GM06990 (cell line): ENCODE data around the gene EPS15.

Experiments
- DNase-seq: peaks from one replicate; pipeline ENCODE4 v3.0.0-alpha.2; 2011; ENCODE audit not compliant: insufficient read length; ENCODE audit errors: extremely low read depth
- H3K27me3 ChIP-seq: replicated peaks from 2 replicates; pipeline ENCODE4 v1.6.0; 2011; ENCODE audit warnings: low read length; ENCODE audit not compliant: control insufficient read depth, insufficient read depth
- H3K36me3 ChIP-seq: 2 replicates; pipeline ENCODE4 v1.5.1; 2011; ENCODE audit warnings: low read length; ENCODE audit not compliant: control insufficient read depth, insufficient read depth
- H3K4me3 ChIP-seq: replicated peaks from 2 replicates; pipeline ENCODE4 v1.5.1; 2011; ENCODE audit warnings: low read depth, mild to moderate bottlenecking, control low read depth, low read length
- TF ChIP-seq, protein P1 (sequence below): IDR thresholded peaks from 2 replicates; pipeline ENCODE4 v1.5.1; 2011; ENCODE audit warnings: low read length, control low read depth, mild to moderate bottlenecking, inconsistent platforms; ENCODE audit not compliant: insufficient read depth, poor library complexity, severe bottlenecking

EPS15 gene

DNA sequence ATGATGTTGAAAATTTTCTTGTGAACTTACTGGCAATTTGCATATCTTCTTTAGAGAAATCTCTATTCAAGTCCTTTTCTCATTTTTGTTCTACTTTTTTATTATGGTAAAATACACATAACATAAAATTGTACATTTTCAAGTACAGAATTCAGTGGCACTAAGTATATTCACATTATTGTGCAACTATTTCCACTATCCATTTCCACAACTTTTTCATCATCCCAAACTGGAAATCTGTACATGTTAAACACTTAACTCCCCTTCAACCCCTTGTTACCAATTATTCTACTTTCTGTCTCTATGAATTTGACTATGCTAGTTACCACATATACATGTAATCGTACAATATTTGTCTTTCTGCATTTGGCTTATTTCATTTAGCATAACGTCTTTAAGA is 19.4 kb downstream of the EPS15 start:
- H3K36me3 ChIP-seq = no peaks in the 10 kb centered on the region
- TF ChIP-seq, protein P1, sequence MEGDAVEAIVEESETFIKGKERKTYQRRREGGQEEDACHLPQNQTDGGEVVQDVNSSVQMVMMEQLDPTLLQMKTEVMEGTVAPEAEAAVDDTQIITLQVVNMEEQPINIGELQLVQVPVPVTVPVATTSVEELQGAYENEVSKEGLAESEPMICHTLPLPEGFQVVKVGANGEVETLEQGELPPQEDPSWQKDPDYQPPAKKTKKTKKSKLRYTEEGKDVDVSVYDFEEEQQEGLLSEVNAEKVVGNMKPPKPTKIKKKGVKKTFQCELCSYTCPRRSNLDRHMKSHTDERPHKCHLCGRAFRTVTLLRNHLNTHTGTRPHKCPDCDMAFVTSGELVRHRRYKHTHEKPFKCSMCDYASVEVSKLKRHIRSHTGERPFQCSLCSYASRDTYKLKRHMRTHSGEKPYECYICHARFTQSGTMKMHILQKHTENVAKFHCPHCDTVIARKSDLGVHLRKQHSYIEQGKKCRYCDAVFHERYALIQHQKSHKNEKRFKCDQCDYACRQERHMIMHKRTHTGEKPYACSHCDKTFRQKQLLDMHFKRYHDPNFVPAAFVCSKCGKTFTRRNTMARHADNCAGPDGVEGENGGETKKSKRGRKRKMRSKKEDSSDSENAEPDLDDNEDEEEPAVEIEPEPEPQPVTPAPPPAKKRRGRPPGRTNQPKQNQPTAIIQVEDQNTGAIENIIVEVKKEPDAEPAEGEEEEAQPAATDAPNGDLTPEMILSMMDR = no peak
- H3K27me3 ChIP-seq = no peaks in the 10 kb centered on the region
- no peak for DNase-seq
- H3K4me3 ChIP-seq = no peak overlapping the region

DNA sequence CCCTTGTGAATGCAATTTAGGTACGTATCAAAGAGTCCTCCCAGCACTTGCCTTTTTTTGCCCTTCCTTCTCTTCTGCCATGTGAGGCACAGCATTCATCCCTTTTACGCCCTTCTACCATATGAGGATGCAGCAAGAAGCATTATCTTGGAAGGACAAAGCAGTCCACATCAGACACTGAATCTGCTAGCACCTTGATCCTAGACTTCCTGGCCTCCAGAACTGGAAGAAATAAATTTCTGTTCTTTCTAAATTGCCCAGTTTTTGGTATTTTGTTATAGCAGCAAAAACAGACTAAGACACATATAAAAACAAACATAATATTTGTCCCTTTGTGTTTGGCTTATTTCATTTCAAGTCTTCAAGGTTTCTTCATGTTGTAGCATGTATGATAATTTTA is 20.1 kb downstream of the EPS15 start:
- Histone ChIP-seq H3K27me3 (no peaks in the 10 kb centered on the region), H3K36me3 (no peaks in the 10 kb centered on the region), H3K4me3 (no peak overlapping the region)
- no peak for DNase-seq
- TF ChIP-seq, protein P1 = no peak

DNA sequence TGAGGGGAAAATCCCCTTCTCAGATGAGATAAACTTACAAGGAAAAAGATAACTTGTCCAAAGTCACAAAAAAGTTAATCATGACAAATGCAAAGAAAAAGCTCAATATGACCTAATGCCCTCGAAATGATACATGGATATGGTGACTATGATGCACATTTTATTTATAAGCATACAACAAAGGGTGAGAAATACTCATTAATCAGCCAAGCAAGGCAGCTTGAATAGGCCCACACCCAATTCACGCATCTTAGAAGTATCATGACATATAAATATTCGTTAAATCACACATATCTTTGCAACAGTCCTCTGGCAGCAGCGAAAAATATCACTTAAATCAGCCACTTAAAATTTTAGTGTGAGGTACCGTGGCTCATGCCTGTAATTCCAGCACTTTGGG is 21.7 kb downstream of the EPS15 start:
- Histone ChIP-seq H3K36me3 (no peaks in the 10 kb centered on the region), H3K4me3 (no peak overlapping the region), H3K27me3 (no peaks in the 10 kb centered on the region)
- no peak for DNase-seq
- TF ChIP-seq, protein P1 = no peak

DNA sequence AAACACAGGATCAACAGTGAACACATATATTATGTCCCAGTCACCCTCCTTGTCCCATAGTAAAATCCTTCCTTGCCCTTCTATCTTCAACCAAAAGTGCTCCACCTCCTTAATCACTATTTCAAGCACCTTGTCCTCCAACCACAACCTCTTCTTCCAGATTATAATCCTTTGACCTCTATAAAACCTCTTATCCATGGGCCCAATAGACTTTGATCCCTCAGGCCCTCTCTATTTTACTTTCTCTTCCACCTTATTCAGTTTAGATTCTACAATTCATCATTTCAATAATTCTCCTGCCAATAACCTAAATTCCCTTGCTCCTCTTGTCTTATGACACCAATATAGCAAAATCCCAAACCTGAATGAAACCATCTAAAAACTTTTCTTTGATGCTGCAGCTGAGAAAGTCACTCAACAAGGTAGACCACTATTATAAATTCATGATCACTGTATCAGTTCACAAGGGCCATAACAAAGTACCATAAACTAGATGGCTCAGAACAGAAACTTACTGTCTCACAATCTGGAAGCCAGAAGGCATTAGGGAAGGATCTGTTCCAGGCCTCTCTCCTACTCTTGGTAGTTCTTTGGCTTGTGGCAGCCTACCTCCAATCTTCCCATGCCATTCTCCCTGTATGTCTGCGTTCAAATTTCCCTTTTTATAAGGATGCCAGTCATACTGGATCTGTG is 24.8 kb downstream of the EPS15 start:
- Histone ChIP-seq H3K36me3 (no peaks in the 10 kb centered on the region), H3K27me3 (no peaks in the 10 kb centered on the region), H3K4me3 (no peak overlapping the region)
- DNase-seq = no peak
- TF ChIP-seq, protein P1 = no peak

DNA sequence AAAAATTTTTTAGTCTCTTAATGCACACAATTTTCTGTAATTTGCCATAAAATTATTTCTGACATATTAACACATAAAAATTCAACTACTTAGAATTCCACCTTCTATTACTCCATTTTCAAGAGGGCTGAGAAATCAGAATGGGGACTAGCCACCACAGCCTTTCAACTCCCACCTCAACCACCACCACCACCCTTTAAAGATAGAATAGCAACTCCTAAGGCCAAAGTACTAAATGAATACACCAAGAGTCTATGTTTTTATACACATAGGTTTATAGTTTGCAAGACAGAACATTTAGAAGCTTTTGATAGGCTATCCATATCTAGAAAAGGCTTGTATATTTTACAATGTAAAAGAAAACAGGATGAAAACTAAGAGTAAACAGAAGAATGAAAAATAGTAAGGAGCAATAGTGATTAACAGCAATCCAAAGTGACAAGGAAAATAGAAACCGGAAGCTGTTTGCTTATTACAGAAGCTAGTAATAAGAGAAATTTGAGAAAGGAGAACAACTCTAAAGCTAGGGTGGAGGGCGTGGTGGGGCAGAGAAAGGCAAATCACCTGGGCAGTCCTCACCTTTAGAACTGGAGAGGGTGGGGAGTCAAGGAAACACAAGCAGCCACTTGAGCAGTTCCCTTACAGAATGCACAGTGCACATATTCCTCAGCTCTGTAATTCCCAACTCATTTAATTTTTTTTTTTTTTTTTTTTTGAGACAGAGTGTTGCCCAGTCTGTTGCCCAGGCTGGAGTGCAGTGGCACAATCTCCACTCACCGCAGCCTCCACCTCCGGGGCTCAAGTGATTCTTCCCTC is 27.7 kb downstream of the EPS15 start:
- H3K4me3 ChIP-seq = peak overlapping the region; percentile 31; the same call in 1 of the 2 replicates
- DNase-seq = no peak
- TF ChIP-seq, protein P1 = no peak

More for the DNA sequence above, 27.7 kb downstream of the EPS15 start:
- no peaks in the 10 kb centered on the region for H3K36me3 ChIP-seq
- H3K27me3 ChIP-seq = no peaks in the 10 kb centered on the region
